VCaP (cell line): ENCODE results near the gene EPHB2.
"Not testable (repeated sequence)": the region's sequence is repeated elsewhere in the genome, so short reads cannot be mapped to it uniquely, and the experiment has no call there.

ENCODE experiments used
- H3K27ac ChIP-seq: fragments of 450-650 bp; 2 replicates; pipeline ENCODE4 v1.5.1; 2017
- TF ChIP-seq, protein P1 (sequence below): fragments of 450-650 bp; conservative IDR thresholded peaks from 2 replicates; pipeline ENCODE4 v1.5.1; 2017; ENCODE audit warnings: mild to moderate bottlenecking, moderate library complexity

Gene EPHB2

DNA sequence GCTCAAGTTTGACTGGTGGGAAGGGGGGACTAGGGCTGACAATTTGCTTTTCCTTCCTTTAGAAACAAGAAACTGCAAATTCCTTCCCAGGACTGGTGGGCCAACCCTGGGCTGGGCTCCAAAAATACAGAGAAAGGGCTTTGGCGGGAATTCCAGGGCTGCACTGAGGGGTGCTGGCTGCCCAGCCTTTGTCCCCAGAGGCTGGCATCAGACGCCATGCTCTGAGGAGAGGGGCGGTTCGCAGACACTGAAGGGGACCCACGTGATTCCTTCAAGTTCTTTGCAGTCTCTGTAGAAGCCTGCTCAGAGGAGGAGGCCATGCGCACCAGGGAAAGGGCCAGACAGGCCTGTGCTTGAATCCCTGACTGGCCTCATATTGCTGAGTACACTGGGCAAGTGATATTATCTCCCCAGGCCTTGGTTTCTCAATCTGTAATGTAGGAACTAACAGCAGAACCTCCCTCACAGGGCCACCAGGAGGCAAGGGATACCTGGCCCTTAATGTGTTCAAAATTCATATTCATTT lies 119.5 kb downstream of the EPHB2 start:
- TF ChIP-seq, protein P1, sequence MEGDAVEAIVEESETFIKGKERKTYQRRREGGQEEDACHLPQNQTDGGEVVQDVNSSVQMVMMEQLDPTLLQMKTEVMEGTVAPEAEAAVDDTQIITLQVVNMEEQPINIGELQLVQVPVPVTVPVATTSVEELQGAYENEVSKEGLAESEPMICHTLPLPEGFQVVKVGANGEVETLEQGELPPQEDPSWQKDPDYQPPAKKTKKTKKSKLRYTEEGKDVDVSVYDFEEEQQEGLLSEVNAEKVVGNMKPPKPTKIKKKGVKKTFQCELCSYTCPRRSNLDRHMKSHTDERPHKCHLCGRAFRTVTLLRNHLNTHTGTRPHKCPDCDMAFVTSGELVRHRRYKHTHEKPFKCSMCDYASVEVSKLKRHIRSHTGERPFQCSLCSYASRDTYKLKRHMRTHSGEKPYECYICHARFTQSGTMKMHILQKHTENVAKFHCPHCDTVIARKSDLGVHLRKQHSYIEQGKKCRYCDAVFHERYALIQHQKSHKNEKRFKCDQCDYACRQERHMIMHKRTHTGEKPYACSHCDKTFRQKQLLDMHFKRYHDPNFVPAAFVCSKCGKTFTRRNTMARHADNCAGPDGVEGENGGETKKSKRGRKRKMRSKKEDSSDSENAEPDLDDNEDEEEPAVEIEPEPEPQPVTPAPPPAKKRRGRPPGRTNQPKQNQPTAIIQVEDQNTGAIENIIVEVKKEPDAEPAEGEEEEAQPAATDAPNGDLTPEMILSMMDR, result no peak
- no peak overlapping the region; the same call in 1 of the 2 replicates for H3K27ac ChIP-seq

- no peak overlapping the region for H3K27ac ChIP-seq
- TF ChIP-seq, protein P1, result no peak
Measured at GRCh38 chr1:22830757-22831340, 120.2 kb downstream of the EPHB2 start.

DNA sequence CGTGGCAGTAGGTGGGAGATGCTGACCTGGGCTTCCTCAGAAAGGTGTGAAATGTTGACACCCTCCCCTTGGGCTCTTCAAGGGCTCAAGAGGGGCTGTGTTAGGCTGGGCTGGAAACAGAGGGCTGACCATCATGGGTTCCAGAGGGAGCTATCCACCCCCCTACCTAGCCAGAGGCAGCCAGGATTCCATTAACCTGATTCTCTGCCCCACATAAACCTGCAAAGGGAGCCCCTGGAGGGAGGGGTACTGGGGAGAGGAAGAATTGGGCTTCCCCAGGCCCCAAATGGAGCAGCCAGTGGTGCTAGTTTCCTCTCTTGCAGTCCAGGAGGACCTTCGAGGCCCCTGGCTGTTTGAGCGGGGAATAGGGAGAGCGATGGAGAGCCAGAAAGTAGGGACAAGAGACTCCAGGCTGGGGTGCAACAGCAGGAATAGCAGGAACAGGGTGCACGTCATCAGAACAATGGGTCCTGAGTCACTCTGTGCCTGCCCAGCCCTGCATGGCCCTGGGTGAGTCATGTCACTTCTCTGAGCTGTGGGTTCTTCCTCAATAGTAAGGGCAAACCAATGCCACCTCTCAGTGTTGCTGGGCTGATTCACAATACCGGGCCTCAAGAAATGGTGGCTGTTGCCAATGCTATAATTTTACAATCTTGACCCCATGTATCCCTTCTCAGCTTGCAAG lies 121.2 kb downstream of the EPHB2 start:
- TF ChIP-seq, protein P1, result no peak
- no peak overlapping the region for H3K27ac ChIP-seq

DNA sequence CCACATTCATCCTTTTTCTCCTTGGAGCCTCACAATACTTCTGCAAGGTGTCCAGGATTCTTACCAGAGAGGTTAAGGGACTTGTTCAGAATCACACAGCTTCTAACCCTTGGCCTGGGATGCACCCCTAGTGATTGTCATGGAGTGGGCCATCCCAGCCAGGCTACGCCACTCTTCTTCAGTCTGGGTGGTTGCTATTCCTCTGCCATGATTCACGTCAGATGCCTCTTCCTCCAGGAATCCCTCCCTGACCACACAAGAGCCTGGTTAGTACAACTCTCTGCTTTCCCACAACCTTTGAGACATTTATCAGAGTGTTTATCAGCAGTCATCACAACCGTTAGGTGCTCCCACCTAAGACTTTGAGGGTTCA lies 121.8 kb downstream of the EPHB2 start:
- no peak overlapping the region for H3K27ac ChIP-seq
- TF ChIP-seq, protein P1, result no peak

DNA sequence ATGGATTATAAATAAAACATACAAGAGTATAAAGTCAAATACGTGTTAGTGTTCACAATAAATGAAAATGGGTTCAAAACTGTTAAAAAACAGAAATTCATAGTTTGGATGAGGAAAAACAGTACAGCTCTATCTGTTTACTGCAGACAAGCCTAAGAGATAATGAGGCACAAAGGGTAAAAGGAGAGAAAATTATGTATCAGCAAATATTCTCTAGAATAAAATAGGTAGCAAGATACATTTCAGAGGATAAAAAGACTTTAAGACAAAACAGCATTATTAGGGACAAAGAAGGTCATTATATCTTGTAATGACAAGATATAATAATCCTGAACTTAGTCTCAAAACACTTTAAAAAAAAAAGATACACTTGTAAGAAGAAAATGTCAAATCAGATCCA lies 123.1 kb downstream of the EPHB2 start:
- H3K27ac ChIP-seq, result no peak overlapping the region
- TF ChIP-seq, protein P1, result no peak

DNA sequence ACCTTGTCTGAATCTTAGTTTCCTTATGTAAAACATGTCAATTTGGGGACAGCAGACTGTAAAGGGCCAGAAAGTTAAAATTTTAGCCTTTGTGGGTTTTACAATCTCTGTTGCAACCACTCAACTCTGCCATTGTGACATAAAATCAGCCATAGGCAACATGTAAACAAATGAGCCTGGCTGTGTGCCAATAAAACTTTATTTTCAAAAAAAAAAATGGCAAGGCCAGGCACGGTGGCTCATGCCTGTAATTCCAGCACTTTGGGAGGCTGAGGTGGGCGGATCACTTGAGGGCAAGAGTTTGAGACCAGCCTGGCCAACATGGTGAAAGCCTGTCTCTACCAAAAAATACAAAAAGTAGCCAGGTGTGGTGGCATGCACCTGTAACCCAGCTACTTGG lies 123.8 kb downstream of the EPHB2 start:
- not testable (repeated sequence) for H3K27ac ChIP-seq

- TF ChIP-seq, protein P1, result no peak
- H3K27ac ChIP-seq, result no peak overlapping the region
Measured at GRCh38 chr1:22835636-22836319, 125.1 kb downstream of the EPHB2 start.
